NCI-H446 (cell line): ENCODE measurements around the gene IMMP1L.

Experiments
- DNase-seq, 2 experiments: peaks; one replicate each; lab custom pipeline; 2025; lab: John Stamatoyannopoulos, UW

Gene IMMP1L

DNA sequence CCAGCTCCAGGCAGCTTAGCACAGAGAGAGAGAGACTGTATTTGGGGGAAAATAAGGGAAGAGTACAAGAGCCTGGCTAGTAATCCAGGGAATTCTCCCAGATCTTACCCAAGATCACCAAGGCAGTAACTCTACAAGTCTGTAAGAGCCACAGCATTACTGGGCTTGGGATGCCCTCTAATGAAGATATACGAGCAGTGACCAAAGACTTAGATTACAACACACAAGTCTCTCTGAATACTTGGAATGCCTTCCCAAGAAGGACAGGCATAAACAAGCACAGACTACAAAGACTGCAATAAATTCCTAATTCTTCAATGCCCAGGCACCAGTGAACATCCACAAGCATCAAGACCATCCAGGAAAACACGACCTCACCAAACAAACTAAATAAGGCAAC lies 122.0 kb downstream of the IMMP1L start:
- no peak for DNase-seq

- no peak for DNase-seq
Observed at GRCh38 chr11:31383116-31383515, 126.3 kb downstream of the IMMP1L start.
